MM.1S (cell line): ENCODE results near the gene MS4A15.

Experiments
- CTCF ChIP-seq: fragments of 300-600 bp; sonication (generic); IDR thresholded peaks from 2 replicates; pipeline ENCODE4 v1.5.1; 2016; ENCODE audit warnings: antibody characterized with exemption, low read length, mixed read lengths
- EZH2 ChIP-seq: fragments of 300-600 bp; sonication (generic); optimal IDR thresholded peaks from 2 replicates; pipeline ENCODE3; 2017; ENCODE audit warnings: low read depth, mild to moderate bottlenecking, antibody characterized with exemption, low read length, mixed read lengths

- TF ChIP-seq EZH2 (no peak), CTCF (no peak)
These were observed 8.2 kb downstream of the MS4A15 start for GRCh38 chr11:60764879-60765278.
